Panc1 (cell line): Measurements from ENCODE around the gene NCAM2. TPM values are rescaled to one million over a fixed set of nuclear protein-coding genes. Genes with fewer than 3 reads are reported as not detected.

Experiments
- ATAC-seq: fragments of 200-7000 bp; cut with Tn5 transposase; 2 replicates; pipeline ENCODE4 v1.9.1; 2020; ENCODE audit warnings: mild to moderate bottlenecking, moderate library complexity
- BruUV-seq: library from RNA; stranded (reverse); fragments of 400-500 nt; replicated peaks from 2 replicates; lab custom pipeline; 2021; lab: Mats Ljungman, UMichigan
- CTCF ChIA-PET: fragments of 300-600 bp; sonication (Branson Sonifier 250); formaldehyde crosslinking; loops from one replicate; lab custom pipeline; 2022; ENCODE audit warnings: antibody characterized with exemption; lab: Charles Lee
- POLR2A ChIA-PET: fragments of 300-600 bp; sonication (Branson Sonifier 250); formaldehyde crosslinking; loops from one replicate; lab custom pipeline; 2022; ENCODE audit warnings: antibody characterized with exemption; lab: Charles Lee
- DNase-seq: peaks from one replicate; pipeline ENCODE4 v3.0.0-alpha.2; 2010; ENCODE audit warnings: low read depth, low spot score
- H3K27ac ChIP-seq: 2 replicates; pipeline ENCODE4 v1.5.1; 2011; ENCODE audit warnings: mild to moderate bottlenecking, low read length, inconsistent platforms
- H3K27me3 ChIP-seq: fragments of 200-500 bp; sonication (Bioruptor generic); 2 replicates; pipeline ENCODE4 v1.6.0; 2014; ENCODE audit warnings: low read length, inconsistent platforms; ENCODE audit not compliant: control insufficient read depth, insufficient read depth
- H3K36me3 ChIP-seq: fragments of 200-500 bp; sonication (Bioruptor generic); 2 replicates; pipeline ENCODE4 v1.5.1; 2014; ENCODE audit warnings: inconsistent platforms, mild to moderate bottlenecking, low read length, moderate library complexity; ENCODE audit not compliant: control insufficient read depth, insufficient read depth
- H3K4me1 ChIP-seq: 2 replicates; pipeline ENCODE4 v1.5.1; 2011; ENCODE audit warnings: inconsistent platforms, mild to moderate bottlenecking, low read length, moderate library complexity; ENCODE audit not compliant: control insufficient read depth, insufficient read depth
- H3K4me3 ChIP-seq, 2 experiments: 2 replicates each; pipeline ENCODE4 v1.5.1; 2011 to 2012; ENCODE audit warnings: low read depth in 2 of 2, low read length in 2 of 2, mild to moderate bottlenecking in 2 of 2, inconsistent platforms in 1 of 2, moderate library complexity in 1 of 2
- H3K9me3 ChIP-seq: fragments of 200-500 bp; sonication (Bioruptor generic); 2 replicates; pipeline ENCODE4 v1.5.1; 2014; ENCODE audit warnings: low read depth, mild to moderate bottlenecking, inconsistent platforms, low read length, moderate library complexity; ENCODE audit not compliant: control insufficient read depth, insufficient read depth
- POLR2AphosphoS5 ChIP-seq: IDR thresholded peaks from 2 replicates; pipeline ENCODE4 v1.6.1; 2012; ENCODE audit warnings: mild to moderate bottlenecking, low read depth, low read length, moderate library complexity
- SIN3A ChIP-seq: IDR thresholded peaks from 2 replicates; pipeline ENCODE4 v1.6.1; 2012; ENCODE audit warnings: low read depth, mild to moderate bottlenecking, low read length, moderate library complexity, borderline replicate concordance; ENCODE audit not compliant: insufficient read depth
- TCF7L2 ChIP-seq: IDR thresholded peaks from 2 replicates; pipeline ENCODE4 v1.6.1; 2011; ENCODE audit warnings: mild to moderate bottlenecking, low read depth, low read length, inconsistent platforms
- in situ Hi-C: cut with HindIII; loops from 2 replicates; pipeline ENCODE4 v1.10.0; 2016; ENCODE audit warnings: low sequenced_read_pairs, low pct_unique_long_range_greater_than_20kb
- intact Hi-C: fragments of 100-400 bp; cut with micrococcal nuclease; formaldehyde crosslinking; loops from one replicate; pipeline ENCODE4 v1.10.0; 2022; ENCODE audit not compliant: unreplicated experiment
- total RNA-seq: library from RNA; stranded (reverse); gene quantifications from one replicate; pipeline ENCODE4 v1.2.1, GENCODE V29; 2021; ENCODE audit not compliant: unreplicated experiment
- TF ChIP-seq, protein P1 (sequence below), 2 experiments: IDR thresholded peaks; 2 replicates each; pipeline ENCODE4 v1.6.1; 2011 to 2012; ENCODE audit warnings: low read depth in 2 of 2, control low read depth in 1 of 2, low read length in 1 of 2, mild to moderate bottlenecking in 1 of 2, moderate library complexity in 1 of 2; ENCODE audit not compliant: insufficient read depth in 1 of 2
- TF ChIP-seq, protein P2 (sequence below): fragments of 450-650 bp; IDR thresholded peaks from 2 replicates; pipeline ENCODE4 v1.5.1; 2017; ENCODE audit warnings: mild to moderate bottlenecking

NCAM2 gene
- total RNA-seq, 1 experiment from 2014 or later: 2.2 TPM

DNA sequence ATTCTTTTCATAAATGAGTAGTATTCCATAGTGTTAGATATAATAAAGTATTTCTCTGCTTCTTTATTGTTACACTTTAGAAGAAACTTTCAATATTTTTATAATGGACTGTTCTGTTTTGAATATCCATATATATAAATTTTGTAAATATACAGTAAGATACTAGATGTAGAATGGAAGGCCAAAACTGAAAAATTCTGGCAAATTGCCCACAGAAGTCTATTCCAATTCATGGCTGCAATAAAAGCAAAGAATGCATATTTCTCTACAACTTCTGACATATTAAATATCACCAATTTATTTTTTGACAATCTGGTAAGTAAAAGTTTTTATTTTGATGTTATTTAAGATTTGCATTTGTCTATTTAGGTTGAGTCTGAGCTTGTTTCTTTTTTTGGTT lies 532.5 kb downstream of the NCAM2 start:
- no peak for ATAC-seq
- Histone ChIP-seq H3K27me3 (no peaks in the 10 kb centered on the region), H3K27ac (no peak overlapping the region), H3K36me3 (no peaks in the 10 kb centered on the region), H3K9me3 (no peaks in the 10 kb centered on the region), H3K4me3 (no peak overlapping the region), H3K4me1 (no peaks in the 10 kb centered on the region)
- ChIA-PET CTCF (no interaction called here), POLR2A (no interaction called here)
- intact Hi-C loops: no loop called here
- TF ChIP-seq, protein P1, sequence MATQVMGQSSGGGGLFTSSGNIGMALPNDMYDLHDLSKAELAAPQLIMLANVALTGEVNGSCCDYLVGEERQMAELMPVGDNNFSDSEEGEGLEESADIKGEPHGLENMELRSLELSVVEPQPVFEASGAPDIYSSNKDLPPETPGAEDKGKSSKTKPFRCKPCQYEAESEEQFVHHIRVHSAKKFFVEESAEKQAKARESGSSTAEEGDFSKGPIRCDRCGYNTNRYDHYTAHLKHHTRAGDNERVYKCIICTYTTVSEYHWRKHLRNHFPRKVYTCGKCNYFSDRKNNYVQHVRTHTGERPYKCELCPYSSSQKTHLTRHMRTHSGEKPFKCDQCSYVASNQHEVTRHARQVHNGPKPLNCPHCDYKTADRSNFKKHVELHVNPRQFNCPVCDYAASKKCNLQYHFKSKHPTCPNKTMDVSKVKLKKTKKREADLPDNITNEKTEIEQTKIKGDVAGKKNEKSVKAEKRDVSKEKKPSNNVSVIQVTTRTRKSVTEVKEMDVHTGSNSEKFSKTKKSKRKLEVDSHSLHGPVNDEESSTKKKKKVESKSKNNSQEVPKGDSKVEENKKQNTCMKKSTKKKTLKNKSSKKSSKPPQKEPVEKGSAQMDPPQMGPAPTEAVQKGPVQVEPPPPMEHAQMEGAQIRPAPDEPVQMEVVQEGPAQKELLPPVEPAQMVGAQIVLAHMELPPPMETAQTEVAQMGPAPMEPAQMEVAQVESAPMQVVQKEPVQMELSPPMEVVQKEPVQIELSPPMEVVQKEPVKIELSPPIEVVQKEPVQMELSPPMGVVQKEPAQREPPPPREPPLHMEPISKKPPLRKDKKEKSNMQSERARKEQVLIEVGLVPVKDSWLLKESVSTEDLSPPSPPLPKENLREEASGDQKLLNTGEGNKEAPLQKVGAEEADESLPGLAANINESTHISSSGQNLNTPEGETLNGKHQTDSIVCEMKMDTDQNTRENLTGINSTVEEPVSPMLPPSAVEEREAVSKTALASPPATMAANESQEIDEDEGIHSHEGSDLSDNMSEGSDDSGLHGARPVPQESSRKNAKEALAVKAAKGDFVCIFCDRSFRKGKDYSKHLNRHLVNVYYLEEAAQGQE (IDR thresholded peaks at IDR 0.05; ENCODE audit: insufficient read depth in 1 of 2, low read depth in 2 of 2, low read length in 1 of 2): no peak
- BruUV-seq: no TSS peak
- no peak for DNase-seq
- in situ Hi-C loops: no loop called here

DNA sequence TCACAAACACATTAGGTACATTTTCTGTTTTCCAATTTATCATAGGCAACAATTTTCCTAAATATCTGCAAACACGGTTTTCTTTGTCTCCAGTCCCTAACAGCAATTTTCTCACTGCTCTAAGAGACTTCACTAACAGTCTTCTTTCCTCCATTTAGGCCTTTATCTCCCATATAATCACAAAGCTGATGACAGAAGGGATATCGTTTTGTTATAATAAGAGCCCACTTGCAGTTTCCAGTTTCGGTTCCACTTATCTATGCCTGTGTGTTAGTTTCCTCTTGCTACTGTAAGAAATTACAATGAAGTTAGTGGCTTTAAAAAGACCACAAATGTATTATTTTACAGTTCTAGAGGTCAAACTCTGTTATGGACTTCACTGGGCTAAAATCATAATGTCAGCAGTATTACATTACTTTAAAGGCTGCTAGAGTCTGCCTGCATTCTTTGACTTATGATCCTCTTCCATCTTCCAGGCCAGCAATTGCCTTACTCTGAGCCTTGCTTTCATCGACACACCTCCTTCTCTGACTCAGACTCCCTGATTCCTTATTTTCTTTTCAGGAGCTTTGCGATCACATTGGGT lies 549.3 kb downstream of the NCAM2 start:
- ChIA-PET CTCF (interaction anchor here (0.6 kb wide), 1 partner anchor 43 kb away, joined by 3 read pairs; no protein-coding TSS in a partner anchor), POLR2A (no interaction called here)
- Histone ChIP-seq H3K27ac (no peak overlapping the region), H3K27me3 (no peaks in the 10 kb centered on the region), H3K4me1 (no peaks in the 10 kb centered on the region), H3K36me3 (no peaks in the 10 kb centered on the region), H3K9me3 (no peaks in the 10 kb centered on the region), H3K4me3 (no peak overlapping the region)
- DNase-seq (no peak), ATAC-seq (no peak)
- intact Hi-C loops: no loop called here
- no peak for TF ChIP-seq POLR2AphosphoS5
- TF ChIP-seq, protein P2, sequence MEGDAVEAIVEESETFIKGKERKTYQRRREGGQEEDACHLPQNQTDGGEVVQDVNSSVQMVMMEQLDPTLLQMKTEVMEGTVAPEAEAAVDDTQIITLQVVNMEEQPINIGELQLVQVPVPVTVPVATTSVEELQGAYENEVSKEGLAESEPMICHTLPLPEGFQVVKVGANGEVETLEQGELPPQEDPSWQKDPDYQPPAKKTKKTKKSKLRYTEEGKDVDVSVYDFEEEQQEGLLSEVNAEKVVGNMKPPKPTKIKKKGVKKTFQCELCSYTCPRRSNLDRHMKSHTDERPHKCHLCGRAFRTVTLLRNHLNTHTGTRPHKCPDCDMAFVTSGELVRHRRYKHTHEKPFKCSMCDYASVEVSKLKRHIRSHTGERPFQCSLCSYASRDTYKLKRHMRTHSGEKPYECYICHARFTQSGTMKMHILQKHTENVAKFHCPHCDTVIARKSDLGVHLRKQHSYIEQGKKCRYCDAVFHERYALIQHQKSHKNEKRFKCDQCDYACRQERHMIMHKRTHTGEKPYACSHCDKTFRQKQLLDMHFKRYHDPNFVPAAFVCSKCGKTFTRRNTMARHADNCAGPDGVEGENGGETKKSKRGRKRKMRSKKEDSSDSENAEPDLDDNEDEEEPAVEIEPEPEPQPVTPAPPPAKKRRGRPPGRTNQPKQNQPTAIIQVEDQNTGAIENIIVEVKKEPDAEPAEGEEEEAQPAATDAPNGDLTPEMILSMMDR: no peak
- TF ChIP-seq TCF7L2: no peak
- TF ChIP-seq, protein P1 (IDR thresholded peaks at IDR 0.05; ENCODE audit: insufficient read depth in 1 of 2, low read depth in 2 of 2, low read length in 1 of 2): no peak
- no peak for TF ChIP-seq SIN3A
- in situ Hi-C loops: no loop called here
- BruUV-seq: no TSS peak
